ENCODE measurements around the gene TMCO6.
A peak's percentile ranks its signal among the peaks of the same experiment; 100 is the strongest.

Gene TMCO6

DNA sequence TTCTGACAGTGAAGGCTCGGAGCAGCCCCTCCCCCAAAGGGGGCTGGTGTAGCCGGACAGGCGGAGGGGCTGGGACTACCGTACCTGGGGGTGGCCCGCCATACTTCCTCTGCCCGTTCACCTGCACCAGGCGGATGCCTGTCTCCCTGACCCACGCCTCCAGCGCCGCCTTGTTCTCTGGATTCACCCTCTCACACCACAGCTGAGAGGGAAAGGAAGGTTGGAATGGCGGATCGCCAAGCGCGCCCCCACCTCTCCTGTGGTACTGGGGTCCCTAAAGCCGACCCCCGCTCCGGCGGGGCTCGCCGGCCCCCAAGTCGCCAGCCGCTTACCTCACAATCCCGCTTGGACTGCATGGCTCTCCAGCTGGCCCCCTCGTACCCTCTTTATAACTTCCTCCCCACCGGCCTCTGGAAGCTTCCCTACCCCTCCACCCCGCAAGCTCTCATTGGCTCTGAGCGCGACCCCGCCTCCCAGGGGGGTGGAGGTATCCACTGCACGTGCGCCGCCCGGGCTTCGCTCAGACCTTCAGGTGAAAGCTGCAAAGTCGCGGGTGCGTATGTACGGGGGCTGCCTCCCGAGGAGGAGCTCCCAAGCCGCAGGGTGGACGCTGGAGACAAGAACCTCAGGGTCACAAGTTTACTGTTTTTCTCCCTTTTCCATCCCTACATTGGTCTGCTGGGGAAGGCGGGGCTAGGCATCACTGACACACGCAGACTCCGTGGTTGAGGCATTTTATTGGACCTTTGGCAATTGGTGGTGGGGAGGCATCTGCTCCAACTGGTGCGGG is 34.1 kb downstream of the TMCO6 start, which contains the start of gene DND1:
Gene DND1, minus strand, starts transcription at position 390 of the 790 bp plus-strand sequence. Its CDS starts 34 bp downstream, at position 356.
- no peak for DNase-seq (ENCODE audit: low read depth)

DNA sequence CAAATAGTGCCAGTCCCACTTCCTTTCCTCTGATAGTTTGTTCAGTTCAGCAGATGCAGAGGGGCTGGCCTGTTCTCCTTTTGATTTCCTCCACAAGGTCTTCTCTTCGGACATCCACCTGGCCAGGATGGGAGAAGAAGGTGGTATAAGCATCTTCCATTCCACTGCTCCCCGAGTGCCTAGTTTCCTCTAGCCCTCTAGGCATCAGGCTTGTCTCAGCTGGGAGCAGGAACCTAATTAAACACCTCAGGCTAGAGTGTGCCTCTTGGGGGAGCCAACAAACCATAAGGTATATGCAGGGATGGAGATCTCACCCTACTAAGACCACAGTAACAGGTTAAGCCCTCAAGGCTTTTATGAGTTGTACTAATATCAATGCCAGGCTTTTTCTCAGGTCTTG is 35.0 kb downstream of the TMCO6 start:
- DNase-seq (ENCODE audit: low read depth), result no peak

DNA sequence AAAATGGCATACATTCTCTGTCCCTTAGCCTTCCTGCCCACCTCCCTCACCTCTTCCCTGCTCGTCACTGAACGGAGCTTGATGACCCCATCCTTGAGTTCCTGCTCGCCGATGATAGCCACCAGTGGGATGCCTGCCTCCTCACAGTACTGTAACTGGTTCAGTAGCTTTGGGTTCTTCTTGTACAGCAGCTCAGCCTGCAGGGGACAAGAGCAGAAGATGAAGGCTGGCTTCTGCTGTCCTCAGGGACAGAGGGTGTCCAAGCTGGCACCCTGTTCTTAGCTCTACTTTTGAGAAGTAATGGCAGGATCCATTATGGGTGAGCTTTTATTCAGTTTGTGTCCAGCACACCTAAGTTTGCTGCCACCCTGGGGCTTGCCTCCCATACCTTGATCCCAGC is 35.4 kb downstream of the TMCO6 start:
- no peak for DNase-seq (ENCODE audit: low read depth)

DNA sequence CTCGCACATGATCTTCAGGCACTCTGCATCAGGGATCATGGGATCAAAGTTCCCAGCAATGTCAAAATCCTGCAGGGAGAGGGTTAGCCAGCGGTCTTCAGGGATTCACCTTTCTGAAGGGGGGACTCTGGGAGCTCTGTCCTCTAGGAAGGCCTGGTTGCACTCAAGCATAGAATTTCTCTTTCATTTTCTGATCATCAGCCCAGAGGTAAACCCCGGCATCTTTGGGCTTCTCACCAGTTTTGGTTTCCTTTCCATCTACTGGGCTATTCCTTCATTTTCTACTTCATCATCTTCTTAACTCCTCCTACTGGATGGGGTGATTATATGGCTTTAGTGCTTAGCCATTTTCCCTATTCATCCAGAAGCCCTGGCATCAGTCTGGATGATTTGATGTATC is 38.7 kb downstream of the TMCO6 start:
- DNase-seq (ENCODE audit: low read depth), result no peak

DNA sequence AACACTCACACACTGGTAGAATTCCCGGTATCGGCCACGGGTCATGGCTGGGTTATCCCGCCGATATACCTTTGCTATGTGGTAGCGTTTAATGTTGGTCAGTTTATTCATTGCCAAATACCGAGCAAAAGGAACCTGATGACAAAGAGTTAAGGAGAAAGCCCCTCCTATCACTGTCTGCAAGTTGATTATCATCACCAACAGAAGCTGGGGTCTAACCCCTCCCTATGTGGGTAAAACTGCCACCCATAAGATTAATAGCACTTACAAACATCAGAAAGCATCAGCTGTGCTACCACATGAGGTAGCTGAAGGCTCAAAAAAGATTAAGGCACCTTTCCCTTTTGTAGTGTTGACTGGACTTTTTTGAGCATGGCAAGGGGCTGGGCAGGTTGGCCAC is 39.7 kb downstream of the TMCO6 start:
- no peak for DNase-seq (ENCODE audit: low read depth)

DNA sequence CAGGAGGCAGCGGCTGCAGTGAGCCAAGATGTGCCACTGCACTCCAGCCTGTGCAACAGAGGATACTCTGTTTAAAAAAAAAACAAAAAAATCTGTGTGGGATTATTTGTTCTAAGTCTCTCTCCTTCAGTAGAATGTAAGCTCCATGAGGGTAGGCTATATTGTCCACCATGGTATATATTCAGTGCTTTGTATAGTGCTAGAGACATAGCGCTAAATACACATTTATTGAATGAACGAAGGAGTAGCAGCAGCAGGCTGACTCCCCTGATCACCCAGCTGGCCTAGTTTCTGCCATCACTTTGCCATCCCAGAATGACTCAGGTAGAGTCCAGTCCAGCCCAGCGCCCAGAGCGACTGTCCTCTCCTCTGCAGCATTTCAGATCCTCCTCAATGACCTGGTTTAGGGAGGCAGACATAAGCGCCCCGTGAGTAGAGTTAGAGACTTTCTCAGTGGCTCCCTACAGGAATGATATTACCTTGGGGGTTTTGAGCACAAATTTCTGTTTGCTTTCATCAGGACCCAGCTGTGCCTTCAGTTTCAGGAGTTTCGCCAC is 51.2 kb downstream of the TMCO6 start:
- DNase-seq (ENCODE audit: low read depth), result no peak

DNA sequence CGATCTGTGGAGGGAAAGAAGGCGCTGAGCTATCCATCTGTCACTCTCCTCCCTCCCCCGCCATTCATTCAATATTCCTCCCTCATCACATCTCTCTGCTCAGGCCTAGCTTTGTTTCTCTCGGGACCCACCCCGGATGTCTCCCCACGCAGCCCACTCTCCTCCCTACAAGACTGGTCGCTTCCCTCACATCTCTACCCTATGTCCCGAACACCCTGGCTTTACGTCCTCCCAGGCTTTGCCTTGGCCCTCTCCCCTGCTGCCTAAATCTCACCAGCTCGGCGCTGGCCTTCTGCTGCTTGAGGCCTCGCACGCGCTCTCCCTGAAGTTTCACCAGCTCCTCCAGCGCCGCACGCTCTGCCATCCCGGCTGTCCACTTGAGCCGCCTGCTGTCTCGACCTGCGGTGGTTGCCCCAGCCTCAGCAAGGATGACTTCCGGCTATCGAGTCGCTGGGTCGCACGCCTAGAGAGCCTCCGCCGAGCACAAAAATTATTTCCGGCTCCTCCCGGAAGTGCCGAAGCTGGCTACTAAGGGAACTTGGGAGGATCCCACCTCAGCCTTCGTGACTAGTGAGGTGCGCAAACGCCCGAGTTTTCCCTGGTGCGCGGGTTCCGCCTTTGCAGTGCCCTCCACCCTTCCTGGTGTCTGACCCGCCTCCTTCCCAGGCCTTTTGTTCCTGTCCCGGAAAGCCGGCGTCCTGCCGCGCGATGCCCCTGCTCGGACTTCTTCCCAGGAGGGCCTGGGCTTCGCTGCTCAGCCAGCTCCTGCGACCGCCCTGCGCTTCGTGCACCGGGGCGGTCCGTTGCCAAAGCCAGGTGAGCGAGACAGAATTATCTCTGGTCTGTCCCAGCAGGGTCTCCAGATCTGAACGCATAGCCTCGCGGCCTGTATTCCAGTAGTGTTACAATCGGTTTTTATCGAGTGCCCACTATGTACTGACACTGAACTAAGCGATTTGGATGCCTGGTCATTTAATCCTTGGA is 52.0 kb downstream of the TMCO6 start, which contains the start of the genes HARS1 and HARS2:
Gene HARS1, minus strand, starts transcription at position 430 of the 984 bp plus-strand sequence. Its CDS starts 66 bp downstream, at position 364.
Gene HARS2, plus strand, starts transcription at position 515 of the 984 bp plus-strand sequence. Its CDS starts 194 bp downstream, at position 709.
- DNase-seq (ENCODE audit: low read depth), result peak; percentile 87

DNA sequence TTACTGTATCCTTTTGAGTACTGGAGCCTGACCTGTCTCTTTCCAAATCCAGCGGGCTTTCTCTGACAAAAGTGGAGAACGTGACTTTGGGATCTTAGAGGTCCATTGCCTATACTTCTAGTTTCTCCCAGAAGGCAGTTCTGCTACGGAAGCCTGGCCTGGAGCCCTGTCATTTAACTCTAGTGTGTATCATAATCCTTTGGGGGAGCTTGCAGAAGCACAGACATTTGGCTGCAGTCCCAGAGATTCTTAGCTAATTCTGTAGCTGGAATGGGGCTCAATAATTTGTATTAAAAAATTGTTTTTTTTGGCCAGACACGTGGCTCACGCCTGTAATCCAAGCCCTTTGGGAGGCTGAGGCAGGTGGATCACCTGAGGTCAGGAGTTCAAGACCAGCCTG is 55.0 kb downstream of the TMCO6 start:
- DNase-seq (ENCODE audit: low read depth), result no peak
